ENCODE data around the gene BRPF1. TPM values are rescaled to one million over a fixed set of nuclear protein-coding genes. Genes with fewer than 3 reads are reported as not detected.

The BRPF1 gene
- total and polyA plus RNA-seq, 2 donors (not counting 1 experiment from before 2014, with no cell fraction given): 24.4 to 36.5 TPM

DNA sequence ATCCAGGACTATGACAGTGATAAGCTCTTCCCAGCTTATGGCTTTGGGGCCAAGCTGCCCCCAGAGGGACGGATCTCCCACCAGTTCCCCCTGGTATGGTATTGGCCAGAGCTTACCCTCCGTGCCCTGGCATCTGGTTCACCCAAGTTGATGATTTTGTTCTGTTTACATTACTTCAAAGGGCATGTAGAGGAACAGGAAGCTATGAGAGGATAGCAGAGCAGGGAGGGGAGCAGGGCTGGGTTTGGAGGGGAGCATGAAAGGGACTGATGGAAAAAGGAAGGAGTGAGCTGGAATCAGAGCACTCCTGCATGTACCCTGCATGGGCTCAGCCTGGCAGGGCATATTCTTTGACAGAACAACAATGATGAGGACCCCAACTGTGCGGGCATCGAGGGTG lies 13.4 kb upstream of the BRPF1 start:
- intact Hi-C loops (cut with micrococcal nuclease): no loop called here
- H3K4me3 Mint-ChIP-seq: no peak overlapping the region
- H2AFZ ChIP-seq (ENCODE audit: insufficient read depth, low read depth, low read length, poor library complexity, severe bottlenecking): no peak overlapping the region
- WGBS (ENCODE audit: insufficient coverage): 77% methylated on average over 4 of the region's 4 CpGs
- ATAC-seq (ENCODE audit: low read depth) (no peak), DNase-seq (no peak)
- no peaks in the 10 kb centered on the region for H3K9me3 ChIP-seq (ENCODE audit: control extremely low read depth in 1 of 3, control insufficient read depth in 2 of 3, insufficient read depth in 1 of 3, low read length in 2 of 3)
- POLR2A ChIA-PET: interaction anchor here (0.5 kb wide), 1 partner anchor 213 kb away, joined by 9 read pairs; no protein-coding TSS in a partner anchor
- H3K36me3 ChIP-seq (replicated peaks in 1 of 2; ENCODE audit: control extremely low read depth in 1 of 2, control insufficient read depth in 1 of 2, extremely low read depth in 1 of 2, insufficient read depth in 2 of 2, low read length in 1 of 2): no peaks in the 10 kb centered on the region
- H3K4me1 Mint-ChIP-seq: peaks cover 23% of the 10 kb centered on the region
- H3K27me3 Mint-ChIP-seq: peaks cover 17% of the 10 kb centered on the region
- H3K9me3 Mint-ChIP-seq (ENCODE audit: insufficient read depth): no peaks in the 10 kb centered on the region
- no peak for TF ChIP-seq EZH2 (IDR thresholded peaks at IDR 0.05; ENCODE audit: borderline replicate concordance, insufficient read depth, low read depth, low read length, poor library complexity, severe bottlenecking)
- TF ChIP-seq, protein P1, sequence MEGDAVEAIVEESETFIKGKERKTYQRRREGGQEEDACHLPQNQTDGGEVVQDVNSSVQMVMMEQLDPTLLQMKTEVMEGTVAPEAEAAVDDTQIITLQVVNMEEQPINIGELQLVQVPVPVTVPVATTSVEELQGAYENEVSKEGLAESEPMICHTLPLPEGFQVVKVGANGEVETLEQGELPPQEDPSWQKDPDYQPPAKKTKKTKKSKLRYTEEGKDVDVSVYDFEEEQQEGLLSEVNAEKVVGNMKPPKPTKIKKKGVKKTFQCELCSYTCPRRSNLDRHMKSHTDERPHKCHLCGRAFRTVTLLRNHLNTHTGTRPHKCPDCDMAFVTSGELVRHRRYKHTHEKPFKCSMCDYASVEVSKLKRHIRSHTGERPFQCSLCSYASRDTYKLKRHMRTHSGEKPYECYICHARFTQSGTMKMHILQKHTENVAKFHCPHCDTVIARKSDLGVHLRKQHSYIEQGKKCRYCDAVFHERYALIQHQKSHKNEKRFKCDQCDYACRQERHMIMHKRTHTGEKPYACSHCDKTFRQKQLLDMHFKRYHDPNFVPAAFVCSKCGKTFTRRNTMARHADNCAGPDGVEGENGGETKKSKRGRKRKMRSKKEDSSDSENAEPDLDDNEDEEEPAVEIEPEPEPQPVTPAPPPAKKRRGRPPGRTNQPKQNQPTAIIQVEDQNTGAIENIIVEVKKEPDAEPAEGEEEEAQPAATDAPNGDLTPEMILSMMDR (IDR thresholded peaks at IDR 0.05): no peak
- H3K9ac ChIP-seq (ENCODE audit: low read length): no peak overlapping the region
- no peak overlapping the region for H3K4me2 ChIP-seq (replicated peaks; ENCODE audit: low read depth, low read length, poor library complexity, severe bottlenecking)
- H3K27ac ChIP-seq (ENCODE audit: low read length in 2 of 2): no peak overlapping the region
- peaks cover 10 to 13% of the 10 kb centered on the region in 2 donors for H3K4me1 ChIP-seq (ENCODE audit: control insufficient read depth in 2 of 2, insufficient read depth in 2 of 2, low read length in 2 of 2)
- H3K4me3 ChIP-seq (ENCODE audit: control extremely low read depth in 1 of 5, extremely low read depth in 1 of 5, insufficient read depth in 1 of 5, low read depth in 2 of 5, low read length in 4 of 5): no peak overlapping the region
- H3K79me2 ChIP-seq (ENCODE audit: control insufficient read depth, insufficient read depth, low read length): no peaks in the 10 kb centered on the region
- CTCF ChIA-PET: interaction anchor here (2.6 kb wide), 1 partner anchor 9 kb away, joined by 11 read pairs; no protein-coding TSS in a partner anchor
- H3K27me3 ChIP-seq (replicated peaks in 1 of 4; ENCODE audit: control extremely low read depth in 1 of 4, control insufficient read depth in 3 of 4, insufficient read depth in 4 of 4, low read length in 3 of 4): peaks cover 0 to 4% (median 1%) of the 10 kb centered on the region in 4 experiments
- H4K20me1 ChIP-seq (ENCODE audit: control insufficient read depth, insufficient read depth, low read length, poor library complexity, severe bottlenecking): no peaks in the 10 kb centered on the region
- no peak overlapping the region for H3K27ac Mint-ChIP-seq

DNA sequence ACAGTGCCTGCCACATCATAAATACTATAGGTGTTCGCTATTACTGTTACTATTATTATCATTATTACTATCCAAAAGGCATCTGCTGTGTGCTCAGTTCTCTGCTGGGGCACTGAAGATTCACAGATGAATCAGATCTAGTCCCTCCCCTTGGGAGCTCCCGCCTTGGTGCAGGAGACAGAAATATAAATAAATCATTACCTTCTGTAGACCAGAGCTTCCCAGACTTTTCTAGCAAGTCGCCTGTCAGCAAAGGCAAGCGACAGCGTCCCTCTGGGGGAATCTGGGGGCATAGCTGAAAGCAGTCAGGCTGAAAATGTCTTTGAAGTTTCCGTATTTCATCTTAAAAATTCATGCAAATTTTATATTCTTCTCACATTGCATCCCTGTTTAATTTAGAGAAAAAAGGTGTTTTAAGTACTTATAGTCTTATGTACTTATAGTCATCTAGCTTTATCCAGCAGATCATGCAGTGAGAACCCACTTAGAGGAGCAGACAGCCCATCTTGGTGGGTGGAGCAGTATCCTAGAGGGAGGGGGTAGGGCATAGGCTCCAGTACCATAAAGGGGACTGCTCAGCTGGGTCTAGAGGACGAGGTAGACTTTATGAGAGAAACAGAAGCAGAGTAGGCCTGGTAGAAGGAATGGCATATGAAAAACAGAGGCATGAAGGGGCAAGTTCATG lies 10.4 kb upstream of the BRPF1 start:
- Histone ChIP-seq H3K9me3 (ENCODE audit: control extremely low read depth in 1 of 3, control insufficient read depth in 2 of 3, insufficient read depth in 1 of 3, low read length in 2 of 3) (no peaks in the 10 kb centered on the region), H3K79me2 (ENCODE audit: control insufficient read depth, insufficient read depth, low read length) (no peaks in the 10 kb centered on the region), H3K4me2 (replicated peaks; ENCODE audit: low read depth, low read length, poor library complexity, severe bottlenecking) (peak overlapping the region; percentile 44), H3K9ac (ENCODE audit: low read length) (no peak overlapping the region), H3K36me3 (replicated peaks in 1 of 2; ENCODE audit: control extremely low read depth in 1 of 2, control insufficient read depth in 1 of 2, extremely low read depth in 1 of 2, insufficient read depth in 2 of 2, low read length in 1 of 2) (no peaks in the 10 kb centered on the region), H3K4me1 (ENCODE audit: control insufficient read depth in 2 of 2, insufficient read depth in 2 of 2, low read length in 2 of 2) (peaks cover 10 to 13% of the 10 kb centered on the region in 2 donors), H4K20me1 (ENCODE audit: control insufficient read depth, insufficient read depth, low read length, poor library complexity, severe bottlenecking) (no peaks in the 10 kb centered on the region), H3K4me3 (ENCODE audit: control extremely low read depth in 1 of 5, extremely low read depth in 1 of 5, insufficient read depth in 1 of 5, low read depth in 2 of 5, low read length in 4 of 5) (no peak overlapping the region), H3K27me3 (replicated peaks in 1 of 4; ENCODE audit: control extremely low read depth in 1 of 4, control insufficient read depth in 3 of 4, insufficient read depth in 4 of 4, low read length in 3 of 4) (no peaks in the 10 kb centered on the region), H2AFZ (ENCODE audit: insufficient read depth, low read depth, low read length, poor library complexity, severe bottlenecking) (peak overlapping the region; percentile 62), H3K27ac (ENCODE audit: low read length in 2 of 2) (peak overlapping the region in 1 of 2 donors; percentile 1)
- POLR2A ChIA-PET: no interaction called here
- H3K4me3 Mint-ChIP-seq: no peak overlapping the region
- 8% methylated on average over 2 of the region's 7 CpGs for WGBS (ENCODE audit: insufficient coverage)
- no peak for DNase-seq
- H3K27ac Mint-ChIP-seq: peak overlapping the region; percentile 80
- no peak for ATAC-seq (ENCODE audit: low read depth)
- TF ChIP-seq EZH2 (IDR thresholded peaks at IDR 0.05; ENCODE audit: borderline replicate concordance, insufficient read depth, low read depth, low read length, poor library complexity, severe bottlenecking): no peak
- TF ChIP-seq, protein P1 (IDR thresholded peaks at IDR 0.05): no peak
- no peaks in the 10 kb centered on the region for H3K9me3 Mint-ChIP-seq (ENCODE audit: insufficient read depth)
- peaks cover 20% of the 10 kb centered on the region for H3K4me1 Mint-ChIP-seq
- intact Hi-C loops (cut with micrococcal nuclease): no loop called here
- CTCF ChIA-PET: interaction anchor here (0.6 to 1.9 kb wide), 3 partner anchors 10 to 368 kb away, joined by 3 to 11 read pairs (median 4); no protein-coding TSS in a partner anchor
- H3K27me3 Mint-ChIP-seq: peaks cover under 1% of the 10 kb centered on the region
